ENCODE measurements around the gene APOBEC3H.

DNA sequence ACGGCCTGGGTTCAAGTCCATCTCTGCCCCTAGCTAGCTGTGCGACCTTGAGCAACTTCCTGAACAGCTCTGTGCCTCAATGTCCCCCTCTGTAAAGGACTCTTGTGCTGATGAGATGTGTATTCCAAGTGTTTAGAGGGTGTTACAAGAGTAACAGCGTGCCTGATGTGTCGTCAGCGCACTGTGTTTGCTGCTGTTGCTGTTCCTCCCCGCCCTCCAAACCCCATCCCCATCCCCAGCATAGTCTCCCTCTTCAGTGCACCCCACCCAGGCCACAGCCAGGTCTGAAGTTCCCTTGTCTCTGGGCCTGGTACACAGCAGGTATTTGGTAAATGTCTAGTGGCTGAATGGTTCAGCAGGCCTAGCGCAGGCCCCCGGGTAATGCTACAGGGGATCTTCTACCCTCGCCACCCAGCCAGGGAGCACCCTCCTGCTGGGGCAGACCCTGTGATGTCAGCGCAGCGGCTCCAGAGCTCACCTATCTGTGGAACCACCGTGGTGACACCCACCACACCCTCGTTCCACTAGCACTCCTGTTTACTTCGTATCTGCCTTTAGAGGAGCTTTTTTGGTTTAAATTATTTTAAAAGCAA is 45.1 kb downstream of the APOBEC3H start:
- TF ChIP-seq, protein P1, sequence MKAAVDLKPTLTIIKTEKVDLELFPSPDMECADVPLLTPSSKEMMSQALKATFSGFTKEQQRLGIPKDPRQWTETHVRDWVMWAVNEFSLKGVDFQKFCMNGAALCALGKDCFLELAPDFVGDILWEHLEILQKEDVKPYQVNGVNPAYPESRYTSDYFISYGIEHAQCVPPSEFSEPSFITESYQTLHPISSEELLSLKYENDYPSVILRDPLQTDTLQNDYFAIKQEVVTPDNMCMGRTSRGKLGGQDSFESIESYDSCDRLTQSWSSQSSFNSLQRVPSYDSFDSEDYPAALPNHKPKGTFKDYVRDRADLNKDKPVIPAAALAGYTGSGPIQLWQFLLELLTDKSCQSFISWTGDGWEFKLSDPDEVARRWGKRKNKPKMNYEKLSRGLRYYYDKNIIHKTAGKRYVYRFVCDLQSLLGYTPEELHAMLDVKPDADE (IDR thresholded peaks at IDR 0.05), result no peak
- TF ChIP-seq, protein P2, sequence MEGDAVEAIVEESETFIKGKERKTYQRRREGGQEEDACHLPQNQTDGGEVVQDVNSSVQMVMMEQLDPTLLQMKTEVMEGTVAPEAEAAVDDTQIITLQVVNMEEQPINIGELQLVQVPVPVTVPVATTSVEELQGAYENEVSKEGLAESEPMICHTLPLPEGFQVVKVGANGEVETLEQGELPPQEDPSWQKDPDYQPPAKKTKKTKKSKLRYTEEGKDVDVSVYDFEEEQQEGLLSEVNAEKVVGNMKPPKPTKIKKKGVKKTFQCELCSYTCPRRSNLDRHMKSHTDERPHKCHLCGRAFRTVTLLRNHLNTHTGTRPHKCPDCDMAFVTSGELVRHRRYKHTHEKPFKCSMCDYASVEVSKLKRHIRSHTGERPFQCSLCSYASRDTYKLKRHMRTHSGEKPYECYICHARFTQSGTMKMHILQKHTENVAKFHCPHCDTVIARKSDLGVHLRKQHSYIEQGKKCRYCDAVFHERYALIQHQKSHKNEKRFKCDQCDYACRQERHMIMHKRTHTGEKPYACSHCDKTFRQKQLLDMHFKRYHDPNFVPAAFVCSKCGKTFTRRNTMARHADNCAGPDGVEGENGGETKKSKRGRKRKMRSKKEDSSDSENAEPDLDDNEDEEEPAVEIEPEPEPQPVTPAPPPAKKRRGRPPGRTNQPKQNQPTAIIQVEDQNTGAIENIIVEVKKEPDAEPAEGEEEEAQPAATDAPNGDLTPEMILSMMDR (conservative IDR thresholded peaks at IDR 0.05; ENCODE audit: low read depth in 2 of 2), result no peak
- TF ChIP-seq JUNB (IDR thresholded peaks at IDR 0.05; ENCODE audit: unreplicated experiment), result no peak
- TF ChIP-seq ZNF114 (CRISPR knock-in tag; IDR thresholded peaks at IDR 0.05), result no peak
- no peak for TF ChIP-seq EZH2 (IDR thresholded peaks at IDR 0.05; ENCODE audit: low read depth, unreplicated experiment)
- TF ChIP-seq POLR2AphosphoS5 (IDR thresholded peaks at IDR 0.05; ENCODE audit: low read depth), result no peak
- TF ChIP-seq, protein P3, sequence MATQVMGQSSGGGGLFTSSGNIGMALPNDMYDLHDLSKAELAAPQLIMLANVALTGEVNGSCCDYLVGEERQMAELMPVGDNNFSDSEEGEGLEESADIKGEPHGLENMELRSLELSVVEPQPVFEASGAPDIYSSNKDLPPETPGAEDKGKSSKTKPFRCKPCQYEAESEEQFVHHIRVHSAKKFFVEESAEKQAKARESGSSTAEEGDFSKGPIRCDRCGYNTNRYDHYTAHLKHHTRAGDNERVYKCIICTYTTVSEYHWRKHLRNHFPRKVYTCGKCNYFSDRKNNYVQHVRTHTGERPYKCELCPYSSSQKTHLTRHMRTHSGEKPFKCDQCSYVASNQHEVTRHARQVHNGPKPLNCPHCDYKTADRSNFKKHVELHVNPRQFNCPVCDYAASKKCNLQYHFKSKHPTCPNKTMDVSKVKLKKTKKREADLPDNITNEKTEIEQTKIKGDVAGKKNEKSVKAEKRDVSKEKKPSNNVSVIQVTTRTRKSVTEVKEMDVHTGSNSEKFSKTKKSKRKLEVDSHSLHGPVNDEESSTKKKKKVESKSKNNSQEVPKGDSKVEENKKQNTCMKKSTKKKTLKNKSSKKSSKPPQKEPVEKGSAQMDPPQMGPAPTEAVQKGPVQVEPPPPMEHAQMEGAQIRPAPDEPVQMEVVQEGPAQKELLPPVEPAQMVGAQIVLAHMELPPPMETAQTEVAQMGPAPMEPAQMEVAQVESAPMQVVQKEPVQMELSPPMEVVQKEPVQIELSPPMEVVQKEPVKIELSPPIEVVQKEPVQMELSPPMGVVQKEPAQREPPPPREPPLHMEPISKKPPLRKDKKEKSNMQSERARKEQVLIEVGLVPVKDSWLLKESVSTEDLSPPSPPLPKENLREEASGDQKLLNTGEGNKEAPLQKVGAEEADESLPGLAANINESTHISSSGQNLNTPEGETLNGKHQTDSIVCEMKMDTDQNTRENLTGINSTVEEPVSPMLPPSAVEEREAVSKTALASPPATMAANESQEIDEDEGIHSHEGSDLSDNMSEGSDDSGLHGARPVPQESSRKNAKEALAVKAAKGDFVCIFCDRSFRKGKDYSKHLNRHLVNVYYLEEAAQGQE (IDR thresholded peaks at IDR 0.05; ENCODE audit: unreplicated experiment), result no peak
- TF ChIP-seq CREB1 (CRISPR knock-in tag; IDR thresholded peaks at IDR 0.05; ENCODE audit: low read depth), result no peak
- no peak for TF ChIP-seq ZNF331 (CRISPR knock-in tag; IDR thresholded peaks at IDR 0.05; ENCODE audit: low read depth)
